Measurements from ENCODE around the gene ASB18. TPM values are rescaled to one million over a fixed set of nuclear protein-coding genes. Genes with fewer than 3 reads are reported as not detected.

Gene ASB18
- total and polyA plus RNA-seq, 2 experiments from 2014 or later = not detected

GRCh38 chr2:236210536-236210935 is 53.7 kb downstream of the ASB18 start:
- peaks cover 20% of the 10 kb centered on the region for H3K4me1 Mint-ChIP-seq
- peaks cover 4% of the 10 kb centered on the region; the same call in 1 of the 2 replicates for H3K4me1 ChIP-seq (ENCODE audit: insufficient read depth)

More at GRCh38 chr2:236210536-236210935, 53.7 kb downstream of the ASB18 start:
- TF ChIP-seq EZH2 (IDR thresholded peaks at IDR 0.05; ENCODE audit: low read depth, unreplicated experiment) = no peak
- TF ChIP-seq, protein P1, sequence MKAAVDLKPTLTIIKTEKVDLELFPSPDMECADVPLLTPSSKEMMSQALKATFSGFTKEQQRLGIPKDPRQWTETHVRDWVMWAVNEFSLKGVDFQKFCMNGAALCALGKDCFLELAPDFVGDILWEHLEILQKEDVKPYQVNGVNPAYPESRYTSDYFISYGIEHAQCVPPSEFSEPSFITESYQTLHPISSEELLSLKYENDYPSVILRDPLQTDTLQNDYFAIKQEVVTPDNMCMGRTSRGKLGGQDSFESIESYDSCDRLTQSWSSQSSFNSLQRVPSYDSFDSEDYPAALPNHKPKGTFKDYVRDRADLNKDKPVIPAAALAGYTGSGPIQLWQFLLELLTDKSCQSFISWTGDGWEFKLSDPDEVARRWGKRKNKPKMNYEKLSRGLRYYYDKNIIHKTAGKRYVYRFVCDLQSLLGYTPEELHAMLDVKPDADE (IDR thresholded peaks at IDR 0.05) = no peak
- no peak for TF ChIP-seq NANOG (IDR thresholded peaks at IDR 0.05; ENCODE audit: borderline replicate concordance)
- no peak for TF ChIP-seq CREB1 (CRISPR knock-in tag; IDR thresholded peaks at IDR 0.05; ENCODE audit: low read depth)
- TF ChIP-seq, protein P2, sequence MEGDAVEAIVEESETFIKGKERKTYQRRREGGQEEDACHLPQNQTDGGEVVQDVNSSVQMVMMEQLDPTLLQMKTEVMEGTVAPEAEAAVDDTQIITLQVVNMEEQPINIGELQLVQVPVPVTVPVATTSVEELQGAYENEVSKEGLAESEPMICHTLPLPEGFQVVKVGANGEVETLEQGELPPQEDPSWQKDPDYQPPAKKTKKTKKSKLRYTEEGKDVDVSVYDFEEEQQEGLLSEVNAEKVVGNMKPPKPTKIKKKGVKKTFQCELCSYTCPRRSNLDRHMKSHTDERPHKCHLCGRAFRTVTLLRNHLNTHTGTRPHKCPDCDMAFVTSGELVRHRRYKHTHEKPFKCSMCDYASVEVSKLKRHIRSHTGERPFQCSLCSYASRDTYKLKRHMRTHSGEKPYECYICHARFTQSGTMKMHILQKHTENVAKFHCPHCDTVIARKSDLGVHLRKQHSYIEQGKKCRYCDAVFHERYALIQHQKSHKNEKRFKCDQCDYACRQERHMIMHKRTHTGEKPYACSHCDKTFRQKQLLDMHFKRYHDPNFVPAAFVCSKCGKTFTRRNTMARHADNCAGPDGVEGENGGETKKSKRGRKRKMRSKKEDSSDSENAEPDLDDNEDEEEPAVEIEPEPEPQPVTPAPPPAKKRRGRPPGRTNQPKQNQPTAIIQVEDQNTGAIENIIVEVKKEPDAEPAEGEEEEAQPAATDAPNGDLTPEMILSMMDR (conservative IDR thresholded peaks at IDR 0.05; ENCODE audit: low read depth in 2 of 2) = no peak
- TF ChIP-seq, protein P3, sequence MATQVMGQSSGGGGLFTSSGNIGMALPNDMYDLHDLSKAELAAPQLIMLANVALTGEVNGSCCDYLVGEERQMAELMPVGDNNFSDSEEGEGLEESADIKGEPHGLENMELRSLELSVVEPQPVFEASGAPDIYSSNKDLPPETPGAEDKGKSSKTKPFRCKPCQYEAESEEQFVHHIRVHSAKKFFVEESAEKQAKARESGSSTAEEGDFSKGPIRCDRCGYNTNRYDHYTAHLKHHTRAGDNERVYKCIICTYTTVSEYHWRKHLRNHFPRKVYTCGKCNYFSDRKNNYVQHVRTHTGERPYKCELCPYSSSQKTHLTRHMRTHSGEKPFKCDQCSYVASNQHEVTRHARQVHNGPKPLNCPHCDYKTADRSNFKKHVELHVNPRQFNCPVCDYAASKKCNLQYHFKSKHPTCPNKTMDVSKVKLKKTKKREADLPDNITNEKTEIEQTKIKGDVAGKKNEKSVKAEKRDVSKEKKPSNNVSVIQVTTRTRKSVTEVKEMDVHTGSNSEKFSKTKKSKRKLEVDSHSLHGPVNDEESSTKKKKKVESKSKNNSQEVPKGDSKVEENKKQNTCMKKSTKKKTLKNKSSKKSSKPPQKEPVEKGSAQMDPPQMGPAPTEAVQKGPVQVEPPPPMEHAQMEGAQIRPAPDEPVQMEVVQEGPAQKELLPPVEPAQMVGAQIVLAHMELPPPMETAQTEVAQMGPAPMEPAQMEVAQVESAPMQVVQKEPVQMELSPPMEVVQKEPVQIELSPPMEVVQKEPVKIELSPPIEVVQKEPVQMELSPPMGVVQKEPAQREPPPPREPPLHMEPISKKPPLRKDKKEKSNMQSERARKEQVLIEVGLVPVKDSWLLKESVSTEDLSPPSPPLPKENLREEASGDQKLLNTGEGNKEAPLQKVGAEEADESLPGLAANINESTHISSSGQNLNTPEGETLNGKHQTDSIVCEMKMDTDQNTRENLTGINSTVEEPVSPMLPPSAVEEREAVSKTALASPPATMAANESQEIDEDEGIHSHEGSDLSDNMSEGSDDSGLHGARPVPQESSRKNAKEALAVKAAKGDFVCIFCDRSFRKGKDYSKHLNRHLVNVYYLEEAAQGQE (IDR thresholded peaks at IDR 0.05; ENCODE audit: unreplicated experiment) = no peak
- TF ChIP-seq ZNF331 (CRISPR knock-in tag; IDR thresholded peaks at IDR 0.05; ENCODE audit: low read depth) = no peak
- no peak for TF ChIP-seq STAT1 (IDR thresholded peaks at IDR 0.05; ENCODE audit: unreplicated experiment)
- no peak for TF ChIP-seq JUNB (IDR thresholded peaks at IDR 0.05; ENCODE audit: unreplicated experiment)
- no peak for TF ChIP-seq ZNF114 (CRISPR knock-in tag; IDR thresholded peaks at IDR 0.05)
- TF ChIP-seq POLR2AphosphoS5 (IDR thresholded peaks at IDR 0.05; ENCODE audit: low read depth) = no peak
- TF ChIP-seq EZH2phosphoT487 (IDR thresholded peaks at IDR 0.05; ENCODE audit: unreplicated experiment) = no peak
- Histone ChIP-seq H3K36me3 (ENCODE audit: insufficient read depth) (no peaks in the 10 kb centered on the region), H3K79me2 (replicated peaks; ENCODE audit: insufficient read depth) (no peaks in the 10 kb centered on the region), H3K4me3 (no peak overlapping the region), H2AFZ (no peak overlapping the region), H3K9me2 (ENCODE audit: insufficient read depth) (no peaks in the 10 kb centered on the region), H3K4me2 (no peak overlapping the region), H3K27me3 (ENCODE audit: insufficient read depth) (no peaks in the 10 kb centered on the region), H3K27ac (ENCODE audit: low read depth) (no peak overlapping the region), H4K20me1 (replicated peaks; ENCODE audit: insufficient read depth) (no peaks in the 10 kb centered on the region), H3F3A (replicated peaks; ENCODE audit: low read depth) (no peaks in the 10 kb centered on the region)
- H3K9me3 Mint-ChIP-seq = peaks cover 3% of the 10 kb centered on the region; the same call in 1 of the 3 replicates
- H3K4me3 Mint-ChIP-seq = no peak overlapping the region
- no peak; the same call in 2 of the 3 replicates for ATAC-seq
- H3K27ac Mint-ChIP-seq = no peak overlapping the region
- no peaks in the 10 kb centered on the region for H3K36me3 Mint-ChIP-seq (ENCODE audit: low read depth)
- no peak for DNase-seq (ENCODE audit: low spot score)
- H3K27me3 Mint-ChIP-seq (ENCODE audit: insufficient read depth, low read depth, poor library complexity) = peaks cover 16% of the 10 kb centered on the region

All from GM23338 (cell line).